ENCODE results near the gene HK1.
A peak's percentile ranks its signal among the peaks of the same experiment; 100 is the strongest.
"Not testable (repeated sequence)": the region's sequence is repeated elsewhere in the genome, so short reads cannot be mapped to it uniquely, and the experiment has no call there.

HK1 gene
- total RNA-seq, result 126 to 287 (median 204) reads per million in 3 experiments

DNA sequence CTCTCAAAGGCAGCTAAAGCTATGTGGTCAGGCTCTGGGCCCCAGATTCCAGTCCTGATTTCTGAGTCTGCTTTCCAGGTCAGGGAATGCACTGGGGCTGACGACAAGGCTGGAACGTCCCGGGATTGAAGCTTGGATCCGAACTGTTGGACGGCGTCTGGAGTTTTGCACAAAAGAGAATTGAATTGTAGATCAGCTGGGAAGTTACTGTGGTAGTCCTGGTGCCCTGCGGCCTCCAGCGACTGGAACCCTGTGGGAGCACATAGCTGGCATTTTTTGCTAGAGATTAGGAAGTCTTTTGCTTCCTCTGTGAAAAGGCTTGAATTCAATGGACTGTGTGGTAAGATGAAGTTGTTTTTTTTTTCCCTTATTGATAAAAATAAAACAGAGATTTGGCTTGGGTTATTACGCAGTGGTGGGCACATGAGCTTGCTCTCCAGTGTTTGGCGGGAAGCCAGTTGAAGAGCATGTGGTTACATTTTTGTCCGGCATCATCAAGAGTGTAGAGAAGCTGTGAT is at the start of gene HK1:
Gene HK1 (plus strand): TSS at position 51 of the 518 bp plus-strand sequence.
- DNase-seq, result no peak

DNA sequence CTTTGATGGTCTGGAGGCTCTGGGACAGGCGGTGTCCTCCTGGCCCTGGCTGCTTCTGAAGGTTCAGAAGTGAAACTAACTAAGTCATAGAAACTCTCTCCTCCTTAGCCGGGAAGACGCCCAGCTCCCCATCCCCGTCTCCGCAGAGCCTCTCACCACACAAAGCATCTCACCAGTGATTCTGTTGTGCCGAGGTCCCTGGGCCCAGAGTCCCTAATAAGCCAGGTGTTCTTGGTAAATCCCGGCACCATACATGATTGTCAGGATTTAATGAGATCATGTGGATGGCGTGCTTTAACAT is 48.7 kb upstream of the HK1 start:
- DNase-seq, result no peak

DNA sequence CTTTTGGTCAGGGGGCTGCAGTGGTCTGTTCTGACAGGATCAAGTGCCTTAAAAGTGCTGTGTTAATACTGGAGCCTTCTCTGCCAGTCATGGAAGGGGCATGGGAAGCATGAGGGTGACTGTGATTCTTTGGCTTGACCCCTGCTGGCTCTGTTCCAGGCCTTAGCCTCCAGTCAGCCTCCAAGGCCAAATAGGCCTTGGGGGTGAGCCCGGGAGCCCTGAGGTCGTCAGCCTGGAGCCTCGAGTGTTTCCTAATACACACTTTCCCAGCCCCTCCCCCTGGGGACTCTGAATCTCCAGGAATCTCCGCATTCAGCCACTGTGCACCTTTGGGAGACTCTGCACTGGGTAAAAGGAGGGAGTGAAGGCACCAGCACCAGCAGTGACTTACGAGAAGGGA is 48.2 kb upstream of the HK1 start:
- no peak for DNase-seq

DNA sequence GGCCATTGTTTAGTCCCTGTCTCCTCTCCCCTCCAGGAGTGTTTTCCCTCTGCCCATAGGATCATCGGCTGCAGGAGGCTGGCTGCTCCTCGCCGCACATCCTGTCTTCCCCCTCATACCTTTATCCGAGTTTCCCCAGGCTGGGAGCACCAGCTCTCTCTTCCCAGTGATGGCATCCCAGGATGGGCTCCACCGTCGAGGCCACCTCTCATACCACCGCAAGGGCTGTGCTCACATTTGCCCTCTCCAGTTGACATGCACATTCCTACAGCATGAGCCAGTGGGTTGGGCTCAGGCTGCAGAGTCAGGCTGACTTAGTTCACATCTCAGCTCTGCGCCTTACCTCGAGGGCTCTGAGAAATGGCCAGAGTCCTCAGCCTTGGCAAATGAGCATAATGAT is 46.0 kb upstream of the HK1 start:
- DNase-seq, result no peak

DNA sequence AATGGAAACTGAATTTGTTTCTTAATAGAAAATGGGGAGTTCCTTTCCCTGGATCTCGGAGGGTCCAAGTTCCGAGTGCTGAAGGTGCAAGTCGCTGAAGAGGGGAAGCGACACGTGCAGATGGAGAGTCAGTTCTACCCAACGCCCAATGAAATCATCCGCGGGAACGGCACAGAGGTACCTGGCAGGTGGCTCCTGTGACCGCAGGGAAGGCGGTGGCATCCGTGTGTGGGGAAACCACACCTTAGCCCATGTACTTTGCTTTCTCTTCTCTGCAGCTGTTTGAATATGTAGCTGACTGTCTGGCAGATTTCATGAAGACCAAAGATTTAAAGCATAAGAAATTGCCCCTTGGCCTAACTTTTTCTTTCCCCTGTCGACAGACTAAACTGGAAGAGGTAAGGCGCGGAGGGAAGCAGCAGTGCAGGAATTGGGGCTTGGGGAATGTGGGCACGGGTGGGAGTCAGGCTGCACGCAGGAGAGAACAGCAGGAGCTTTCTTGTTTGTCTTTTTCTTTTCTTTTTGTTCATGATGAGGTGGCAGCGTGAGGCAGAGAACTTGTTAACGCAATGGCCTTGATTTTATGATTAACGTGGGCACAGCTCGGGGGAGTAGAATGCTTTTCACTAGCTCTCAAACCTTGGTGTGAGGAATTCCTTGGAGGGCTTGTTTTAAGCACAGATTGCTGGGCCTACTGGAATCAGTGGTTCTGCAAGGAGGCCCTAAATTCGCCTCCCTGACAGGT is 45.4 kb upstream of the HK1 start:
- DNase-seq, result peak; percentile 62

DNA sequence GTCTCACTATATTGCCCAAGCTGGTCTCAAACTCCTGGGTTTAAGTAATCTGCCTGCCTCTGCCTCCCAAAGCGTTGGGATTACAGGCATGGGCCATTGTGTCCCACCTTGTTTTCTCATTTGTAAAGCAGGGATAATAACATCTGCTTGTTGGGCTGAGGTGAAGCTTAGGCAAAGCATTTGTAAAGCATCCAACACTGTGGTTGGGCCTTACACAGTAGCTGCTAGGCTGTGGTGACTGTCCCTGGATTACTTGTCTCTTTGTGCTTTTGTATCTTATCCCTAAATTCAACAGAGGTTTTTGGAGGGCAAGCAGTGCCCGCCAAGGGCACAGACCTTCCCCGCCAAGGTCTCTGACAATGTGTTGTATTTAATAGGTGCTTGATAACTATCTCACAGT is 43.8 kb upstream of the HK1 start:
- DNase-seq, result no peak

DNA sequence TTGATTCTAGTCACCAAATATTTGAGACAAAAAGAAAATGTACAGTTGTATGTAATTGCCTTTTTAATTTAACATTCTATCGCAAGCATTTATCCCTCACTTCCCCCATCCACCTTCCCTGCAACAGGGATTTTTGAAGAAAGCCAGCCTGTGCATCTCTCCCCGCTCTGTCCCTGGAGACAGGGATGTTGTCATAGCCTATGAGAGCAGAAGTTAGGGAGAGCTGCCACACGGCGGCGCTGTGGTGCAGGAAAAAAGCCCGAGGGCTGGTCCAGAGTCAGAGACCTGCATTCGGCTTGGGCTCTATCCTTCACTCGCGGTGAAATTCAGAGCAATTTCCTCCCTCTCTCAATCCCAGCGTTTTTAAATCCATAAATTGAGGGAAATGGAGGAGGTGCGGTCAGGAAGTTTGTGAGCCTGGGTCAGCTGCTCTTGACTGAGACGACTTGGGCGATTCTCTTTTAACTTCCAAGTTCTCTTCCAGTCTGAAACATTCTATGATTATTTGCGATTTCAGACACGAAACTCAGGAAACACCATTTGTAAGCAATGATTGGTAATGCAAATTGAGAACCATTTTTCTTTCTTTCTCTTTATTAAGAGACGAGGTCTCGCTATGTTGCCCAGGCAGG is 40.7 kb upstream of the HK1 start:
- DNase-seq, result peak; percentile 75

DNA sequence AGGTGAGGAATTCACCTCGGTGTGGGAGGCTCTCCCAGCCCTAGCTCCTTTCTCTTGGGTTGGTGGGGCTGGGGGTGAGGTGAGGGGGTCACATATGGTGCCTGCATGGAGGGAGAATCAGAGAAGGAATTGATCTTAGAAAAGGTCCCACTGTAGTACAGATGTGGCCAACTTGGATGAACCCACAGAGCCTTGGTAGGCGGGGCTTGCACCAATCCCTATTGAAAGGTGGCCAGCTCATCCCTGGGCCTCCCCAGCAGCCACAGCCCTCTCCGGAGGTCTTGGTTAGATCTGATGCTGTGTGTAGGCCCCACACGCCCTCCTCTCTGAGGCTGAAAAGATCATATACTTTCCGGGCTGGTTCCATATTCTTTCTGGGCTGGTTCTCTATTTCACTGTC is 39.2 kb upstream of the HK1 start:
- no peak for DNase-seq

DNA sequence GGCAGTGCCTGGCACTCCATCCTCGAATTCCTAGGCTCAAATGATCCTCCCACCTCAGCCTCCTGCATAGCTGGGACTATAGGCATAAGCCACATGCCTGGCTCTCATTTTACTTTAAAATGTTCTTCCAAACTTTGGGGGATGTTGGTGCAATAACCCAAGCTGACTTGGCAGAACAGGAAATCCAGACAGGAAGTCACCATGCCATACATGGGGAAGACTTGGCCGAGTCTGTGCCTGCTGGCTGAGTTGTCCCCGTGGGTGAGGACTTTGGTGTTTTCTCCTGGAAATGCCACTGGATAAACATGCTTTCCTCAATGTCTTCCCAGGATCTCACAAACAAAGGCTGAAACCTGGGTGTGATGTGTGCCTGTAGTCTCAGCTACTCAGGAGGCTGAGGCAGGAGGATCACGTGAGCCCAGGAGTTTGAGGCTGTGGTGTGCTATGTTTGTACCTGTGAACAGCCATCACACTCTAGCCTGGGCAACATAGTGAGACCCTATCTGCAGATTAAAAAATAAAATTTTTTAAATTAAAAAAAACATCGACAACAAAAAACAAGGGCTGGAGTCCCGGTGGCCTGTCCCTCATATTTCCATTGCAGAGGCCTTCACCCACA is 38.4 kb upstream of the HK1 start:
- no peak for DNase-seq

DNA sequence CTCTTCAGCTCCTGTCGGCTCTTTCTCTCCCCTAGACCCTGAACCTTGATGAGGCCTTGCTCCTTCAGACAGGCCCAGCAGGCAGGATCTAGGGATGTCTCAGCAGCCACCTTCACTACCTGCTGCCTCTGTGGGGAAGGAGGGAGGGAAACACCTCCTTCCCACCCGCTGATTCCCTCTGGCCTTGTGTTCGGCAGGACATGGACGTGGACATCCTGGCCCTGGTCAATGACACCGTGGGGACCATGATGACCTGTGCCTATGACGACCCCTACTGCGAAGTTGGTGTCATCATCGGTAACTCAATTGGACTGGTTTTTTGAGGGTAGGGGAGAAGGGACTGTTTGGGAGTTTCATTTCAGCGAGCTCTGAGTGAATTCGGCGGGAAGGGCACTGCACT is 37.8 kb upstream of the HK1 start:
- no peak for DNase-seq

DNA sequence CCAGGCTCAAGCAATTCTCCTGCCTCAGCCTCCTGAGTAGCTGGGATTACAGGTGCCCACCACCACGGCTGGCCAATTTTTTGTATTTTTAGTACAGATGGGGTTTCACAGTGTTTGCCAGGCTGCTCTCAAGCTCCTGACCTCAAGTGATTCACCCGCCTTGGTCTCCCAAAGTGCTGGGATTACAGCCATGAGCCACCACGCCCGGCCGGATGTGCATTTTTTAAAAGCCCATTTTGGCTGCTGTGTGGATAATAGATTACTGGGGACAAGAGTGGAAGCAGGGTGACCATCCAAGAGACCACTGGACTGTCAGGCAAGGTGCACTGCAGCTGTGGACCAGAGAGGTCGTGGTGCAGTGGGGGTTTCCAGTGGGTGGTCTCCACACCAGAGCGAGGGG is 36.7 kb upstream of the HK1 start:
- DNase-seq, result no peak

DNA sequence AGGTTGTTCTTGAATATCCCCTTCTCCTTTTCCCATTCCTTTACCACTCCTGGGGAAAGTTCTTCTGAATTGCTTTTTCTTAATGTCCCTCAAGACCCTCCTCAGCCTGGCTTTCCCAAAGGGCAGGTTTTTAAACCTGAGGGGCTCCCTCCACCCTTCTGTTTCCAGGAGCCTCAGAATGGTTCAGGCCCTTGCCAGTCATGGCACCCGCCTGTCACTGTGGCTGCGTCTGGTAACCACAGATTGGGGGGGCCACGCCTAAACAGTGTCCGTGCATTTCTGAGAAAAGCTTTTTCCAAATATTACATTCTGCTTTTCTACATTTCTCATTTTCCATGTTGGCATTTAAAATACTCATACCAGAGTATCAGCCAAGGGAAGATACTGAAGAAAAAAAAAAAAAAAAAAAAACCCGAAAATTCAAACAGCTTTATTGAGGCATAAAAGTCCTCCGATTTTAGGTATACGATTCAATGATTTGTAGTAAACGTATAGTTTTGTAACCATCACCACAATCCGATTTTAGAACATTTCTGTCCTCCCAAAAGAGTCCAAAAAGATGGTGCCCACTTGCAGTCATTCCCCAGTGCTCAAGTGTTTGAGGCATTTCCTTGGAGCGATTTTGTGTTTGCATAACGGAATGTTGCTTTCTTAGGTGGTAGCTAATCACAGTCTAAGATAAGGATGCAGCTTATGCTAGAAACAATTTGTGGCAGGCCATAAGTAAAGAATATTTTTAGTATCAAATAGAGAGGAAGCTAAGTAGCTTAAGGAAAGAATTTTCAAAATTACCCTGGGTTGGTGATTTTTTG is 36.0 kb upstream of the HK1 start:
- no peak for DNase-seq

DNA sequence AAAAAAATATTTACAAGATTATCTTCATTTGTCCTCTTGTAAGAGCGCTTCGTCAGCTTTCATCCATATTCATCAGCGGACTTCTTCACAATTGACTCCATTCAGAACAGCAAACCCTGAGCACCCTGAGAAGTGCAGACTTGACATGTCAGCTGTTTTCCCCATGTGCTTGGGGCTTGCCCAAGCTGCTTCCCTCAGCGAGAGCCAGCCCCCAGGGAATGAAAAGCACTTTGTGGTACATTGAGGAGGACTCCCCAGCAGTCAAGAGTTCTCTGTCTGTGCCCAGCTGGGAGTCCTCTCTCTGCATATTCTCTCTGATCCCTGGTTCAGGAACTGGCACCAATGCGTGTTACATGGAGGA is 35.5 kb upstream of the HK1 start:
- DNase-seq, result no peak

DNA sequence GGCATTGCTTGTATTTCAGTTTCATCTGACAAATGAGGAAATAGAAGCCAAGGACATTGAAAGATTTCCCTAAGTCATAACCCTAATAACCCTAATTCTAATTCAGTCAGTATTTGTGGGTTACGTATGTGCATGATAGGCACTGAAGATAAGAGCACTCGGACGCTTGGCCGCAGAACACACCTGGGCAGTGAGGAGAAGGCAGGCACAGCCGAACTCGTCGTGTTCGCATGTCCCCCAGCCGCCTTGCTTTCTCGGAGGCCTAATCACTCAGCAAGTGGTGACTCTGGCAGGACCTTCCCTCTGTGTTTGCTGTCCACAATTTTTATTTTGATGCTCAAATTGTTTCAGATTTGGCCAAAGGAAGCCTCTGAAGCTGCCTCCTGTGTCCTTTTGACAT is 34.5 kb upstream of the HK1 start:
- no peak for DNase-seq

DNA sequence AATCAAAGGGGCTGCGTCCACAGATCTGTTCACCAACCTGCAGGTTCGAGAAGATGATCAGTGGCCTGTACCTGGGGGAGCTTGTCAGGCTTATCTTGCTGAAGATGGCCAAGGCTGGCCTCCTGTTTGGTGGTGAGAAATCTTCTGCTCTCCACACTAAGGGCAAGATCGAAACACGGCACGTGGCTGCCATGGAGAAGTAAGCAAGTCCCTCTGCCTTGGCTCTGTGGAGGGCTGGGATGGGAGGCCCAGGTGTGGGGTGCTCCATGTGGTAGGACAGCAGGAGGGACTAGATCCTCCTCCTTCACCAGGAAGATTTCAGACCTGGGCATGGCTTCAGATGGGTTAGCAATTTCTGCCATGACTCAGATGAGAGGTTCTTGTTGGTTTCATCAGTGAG is 32.3 kb upstream of the HK1 start:
- DNase-seq, result no peak

DNA sequence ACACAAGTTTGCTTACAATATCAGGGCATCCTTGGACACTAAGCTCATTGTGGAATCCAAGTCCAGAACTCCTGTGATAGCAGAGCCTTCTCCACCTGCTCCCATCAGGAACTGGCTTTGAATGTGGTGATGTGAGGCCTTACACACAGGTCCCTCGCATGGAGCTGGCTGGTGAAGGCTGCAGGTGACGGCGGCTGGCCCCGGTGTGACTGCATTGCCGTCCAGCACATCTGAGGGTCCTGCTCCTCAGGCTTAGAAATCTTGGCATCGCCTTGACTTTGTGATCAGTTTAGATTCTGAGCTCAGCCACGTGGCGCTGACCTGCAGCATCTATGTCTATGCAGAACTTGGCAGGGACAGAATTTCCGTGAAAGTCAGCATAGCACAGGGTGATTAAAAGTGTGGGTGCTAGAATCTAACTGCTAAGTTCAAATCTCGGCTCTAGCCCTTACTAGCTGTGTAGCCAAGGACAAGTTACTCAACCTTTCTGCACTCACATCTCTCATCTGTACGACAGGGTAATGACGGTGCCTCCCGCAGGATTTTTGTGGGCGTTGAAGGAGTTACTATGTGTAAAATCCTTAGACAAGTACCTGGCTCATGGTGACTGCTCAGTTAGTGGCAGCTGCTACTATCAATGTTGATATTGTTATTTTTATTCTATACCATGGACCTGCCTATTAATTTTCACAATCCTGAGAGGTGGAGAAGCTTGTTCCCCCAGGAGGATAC is 31.5 kb upstream of the HK1 start:
- no peak for DNase-seq

DNA sequence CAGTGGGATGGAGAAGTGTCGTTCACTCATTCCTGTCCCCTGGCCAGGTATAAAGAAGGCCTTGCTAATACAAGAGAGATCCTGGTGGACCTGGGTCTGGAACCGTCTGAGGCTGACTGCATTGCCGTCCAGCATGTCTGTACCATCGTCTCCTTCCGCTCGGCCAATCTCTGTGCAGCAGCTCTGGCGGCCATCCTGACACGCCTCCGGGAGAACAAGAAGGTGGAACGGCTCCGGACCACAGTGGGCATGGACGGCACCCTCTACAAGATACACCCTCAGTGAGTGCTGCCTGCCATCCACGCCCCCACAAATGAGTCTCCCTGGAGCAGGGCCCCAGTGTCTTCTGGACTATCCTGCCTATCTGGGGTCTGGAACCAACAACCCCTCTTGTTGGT is 31.0 kb upstream of the HK1 start:
- no peak for DNase-seq

DNA sequence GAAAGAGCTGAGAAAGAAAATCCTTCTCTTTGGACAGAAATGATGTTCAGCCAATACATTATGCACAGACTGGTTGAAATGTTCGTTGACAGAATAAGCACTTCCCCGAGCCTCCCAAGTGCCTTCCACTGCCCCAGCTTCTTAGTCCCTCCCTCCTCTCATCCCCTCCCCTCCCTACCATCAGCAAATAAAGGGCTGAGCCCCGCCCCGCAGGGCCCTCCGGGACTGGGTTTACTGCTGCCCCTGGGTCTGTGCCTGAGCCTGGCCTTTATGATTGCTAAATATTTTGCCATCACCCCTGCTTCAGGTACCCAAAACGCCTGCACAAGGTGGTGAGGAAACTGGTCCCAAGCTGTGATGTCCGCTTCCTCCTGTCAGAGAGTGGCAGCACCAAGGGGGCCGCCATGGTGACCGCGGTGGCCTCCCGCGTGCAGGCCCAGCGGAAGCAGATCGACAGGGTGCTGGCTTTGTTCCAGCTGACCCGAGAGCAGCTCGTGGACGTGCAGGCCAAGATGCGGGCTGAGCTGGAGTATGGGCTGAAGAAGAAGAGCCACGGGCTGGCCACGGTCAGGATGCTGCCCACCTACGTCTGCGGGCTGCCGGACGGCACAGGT is 30.1 kb upstream of the HK1 start:
- no peak for DNase-seq

DNA sequence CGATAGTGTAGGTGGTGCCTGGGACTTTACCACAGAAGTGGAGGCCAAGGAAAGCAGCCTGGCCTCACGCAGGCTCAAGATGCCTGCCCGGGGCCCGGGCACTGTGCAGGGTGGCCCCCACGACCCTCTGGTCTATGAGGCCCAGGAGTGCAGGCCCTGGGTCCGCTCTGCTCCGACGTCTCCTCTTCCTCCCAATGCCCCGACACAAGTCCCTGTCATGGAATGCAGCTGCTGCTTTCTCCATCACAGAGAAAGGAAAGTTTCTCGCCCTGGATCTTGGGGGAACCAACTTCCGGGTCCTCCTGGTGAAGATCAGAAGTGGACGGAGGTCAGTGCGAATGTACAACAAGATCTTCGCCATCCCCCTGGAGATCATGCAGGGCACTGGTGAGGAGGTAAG is 28.3 kb upstream of the HK1 start:
- no peak for DNase-seq

DNA sequence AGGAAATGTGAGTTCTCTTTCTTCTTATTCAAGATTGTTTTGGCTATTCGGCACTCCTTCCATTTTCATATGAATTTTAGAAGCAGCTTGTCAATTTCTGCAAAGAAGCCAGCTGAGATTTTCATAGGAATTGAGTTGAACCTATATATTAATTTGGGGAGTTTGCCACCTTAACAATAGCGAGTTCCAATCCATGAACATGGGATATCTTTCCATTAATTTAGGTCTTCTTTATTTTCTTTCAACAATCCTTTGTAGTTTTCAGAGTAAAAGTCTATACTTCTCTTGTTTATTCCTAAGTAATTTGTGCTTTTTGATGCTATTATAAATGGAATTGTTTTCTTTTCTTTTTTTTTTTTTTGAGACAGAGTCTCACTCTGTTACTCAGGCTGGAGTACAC is 26.9 kb upstream of the HK1 start:
- DNase-seq, result not testable (repeated sequence)

DNA sequence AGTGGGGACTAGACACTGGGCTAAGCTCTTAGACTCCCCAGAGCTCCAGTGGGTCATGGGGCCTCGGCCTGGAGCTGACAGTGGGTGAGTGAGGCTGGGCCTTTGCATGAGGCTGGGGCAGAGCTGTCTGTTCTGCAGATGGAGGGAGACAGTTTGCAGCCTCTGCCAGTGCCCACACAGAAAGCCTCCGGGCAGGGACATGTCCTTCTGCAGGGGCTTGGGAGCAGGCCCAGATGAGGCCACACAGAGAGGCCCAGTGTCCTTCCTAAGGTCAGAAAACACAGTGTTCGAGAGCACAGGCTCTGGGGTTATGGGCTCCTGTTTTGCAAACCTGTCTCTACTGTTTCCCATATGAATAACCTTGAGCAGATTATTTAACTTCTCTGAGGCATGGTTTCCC is 25.1 kb upstream of the HK1 start:
- DNase-seq, result no peak

DNA sequence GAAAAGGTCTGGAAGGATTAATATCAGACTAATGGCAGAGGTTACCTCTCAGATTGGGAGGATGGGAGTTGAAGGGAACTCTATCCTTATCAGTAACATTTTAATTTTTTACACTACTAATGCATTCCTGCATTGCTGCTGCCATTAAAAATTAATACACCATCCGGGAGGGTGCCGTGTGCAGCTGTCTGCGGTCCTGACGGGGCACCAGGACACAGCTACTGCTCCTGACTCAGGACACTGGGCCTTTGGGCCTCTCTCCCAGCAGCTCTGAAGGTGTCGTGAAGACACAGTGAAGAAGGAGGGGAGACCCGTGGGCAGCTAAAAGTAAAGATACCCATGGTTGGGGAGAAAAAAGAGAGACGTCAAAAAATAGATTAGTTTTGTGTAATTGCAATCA is 23.4 kb upstream of the HK1 start:
- DNase-seq, result no peak

Data from central memory CD4-positive, alpha-beta T cell (primary cell).